AG10803 (cell line): ENCODE data around the gene TAAR2.
"Not testable (repeated sequence)": the region's sequence is repeated elsewhere in the genome, so short reads cannot be mapped to it uniquely, and the experiment has no call there.

Source experiments
- DNase-seq: peaks from one replicate; pipeline ENCODE4 v3.0.0; 2010; ENCODE audit warnings: low read depth
- H3K4me3 ChIP-seq: 2 replicates; pipeline ENCODE4 v1.5.1; 2011; ENCODE audit warnings: mild to moderate bottlenecking, low read length, control low read depth
- CTCF ChIP-seq: conservative IDR thresholded peaks from 2 replicates; pipeline ENCODE4 v1.5.1; 2011; ENCODE audit warnings: mild to moderate bottlenecking, low read length, control low read depth, inconsistent platforms

Gene TAAR2

GRCh38 chr6:132612449-132613108 is 11.5 kb downstream of the TAAR2 start:
- no peak for TF ChIP-seq CTCF
- DNase-seq, result no peak
- no peak overlapping the region for H3K4me3 ChIP-seq

- no peak overlapping the region for H3K4me3 ChIP-seq
- no peak for DNase-seq
- TF ChIP-seq CTCF, result no peak
Observed at GRCh38 chr6:132611616-132612015, 12.5 kb downstream of the TAAR2 start.

GRCh38 chr6:132607544-132608233 is 16.4 kb downstream of the TAAR2 start:
- no peak for DNase-seq
- no peak for TF ChIP-seq CTCF
- no peak overlapping the region for H3K4me3 ChIP-seq

- TF ChIP-seq CTCF, result no peak
- no peak overlapping the region for H3K4me3 ChIP-seq
- no peak for DNase-seq
Observed at GRCh38 chr6:132604635-132605152, 19.4 kb downstream of the TAAR2 start.

GRCh38 chr6:132600900-132601299 is 23.2 kb downstream of the TAAR2 start:
- DNase-seq, H3K4me3 ChIP-seq: not testable (repeated sequence)

- H3K4me3 ChIP-seq, result no peak overlapping the region
- DNase-seq, result no peak
Observed at GRCh38 chr6:132598473-132598872, 25.6 kb downstream of the TAAR2 start.

GRCh38 chr6:132596201-132596600 is 27.9 kb downstream of the TAAR2 start:
- no peak for DNase-seq
- H3K4me3 ChIP-seq, result no peak overlapping the region
- no peak for TF ChIP-seq CTCF

More at GRCh38 chr6:132598473-132598872, 25.6 kb downstream of the TAAR2 start:
- peak; percentile 32; the same call in 1 of the 2 replicates for TF ChIP-seq CTCF
